ENCODE measurements around the gene PHACTR3. TPM values are rescaled to one million over a fixed set of nuclear protein-coding genes. Genes with fewer than 3 reads are reported as not detected.

The PHACTR3 gene
- total RNA-seq, 1 experiment from 2014 or later, result not detected

DNA sequence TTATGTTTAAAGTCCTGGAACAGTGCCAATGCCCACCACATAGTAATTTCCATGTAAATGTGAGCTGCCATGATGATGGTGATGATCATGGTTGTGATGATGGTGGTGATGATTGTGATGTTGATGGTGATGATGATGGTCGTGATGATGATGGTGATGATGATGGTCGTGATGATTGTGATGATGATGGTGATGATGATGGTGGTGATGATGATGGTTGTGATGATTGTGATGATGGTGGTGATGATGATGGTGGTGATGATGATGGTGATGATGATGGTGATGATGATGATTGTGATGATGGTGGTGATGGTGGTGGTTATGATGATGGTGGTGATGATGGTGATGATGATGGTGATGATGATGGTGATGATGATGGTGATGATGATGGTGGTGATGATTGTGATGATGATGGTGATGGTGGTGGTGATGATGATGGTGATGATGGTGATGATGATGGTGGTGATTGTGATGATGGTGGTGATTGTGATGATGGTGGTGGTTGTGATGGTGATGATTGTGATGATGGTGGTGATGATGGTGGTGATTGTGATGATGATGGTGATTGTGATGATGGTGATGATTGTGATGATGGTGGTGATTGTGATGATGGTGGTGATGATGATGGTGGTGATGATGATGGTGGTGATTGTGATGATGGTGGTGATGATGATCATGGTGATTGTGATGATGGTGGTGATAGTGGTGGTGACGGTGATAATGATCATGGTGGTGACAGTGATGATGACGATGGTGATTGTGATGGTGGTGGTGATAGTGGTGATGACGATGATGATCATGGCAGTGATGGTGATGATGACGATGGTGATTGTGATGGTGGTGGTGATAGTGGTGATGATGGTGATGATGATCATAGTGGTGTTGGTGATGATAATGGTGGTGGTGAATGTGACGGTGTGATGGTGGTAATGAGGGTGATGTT is 82.3 kb downstream of the PHACTR3 start:
- H2BK20ac ChIP-seq (ENCODE audit: low read depth, low read length, poor library complexity, severe bottlenecking), result no peak overlapping the region
- H4K8ac ChIP-seq (replicated peaks; ENCODE audit: insufficient read length, low read depth, low read length), result no peak overlapping the region
- H3K36me3 Mint-ChIP-seq (ENCODE audit: insufficient read depth in 1 of 3, low read depth in 3 of 3), result peaks cover 0 to 14% (median 4%) of the 10 kb centered on the region in 3 experiments; a peak in 3 of 7 replicates
- H3K4me1 Mint-ChIP-seq, result no peaks in the 10 kb centered on the region
- no peak overlapping the region for H3K14ac ChIP-seq (ENCODE audit: insufficient read depth, low read length)
- H3K4me2 ChIP-seq (ENCODE audit: insufficient read depth, insufficient read length, low read length), result no peak overlapping the region
- no peak overlapping the region for H3K9ac ChIP-seq (ENCODE audit: extremely low read depth, insufficient read length, low read length)
- no peak overlapping the region for H3K23ac ChIP-seq (ENCODE audit: insufficient read length, low read depth, low read length)
- no peaks in the 10 kb centered on the region for H3K79me1 ChIP-seq (ENCODE audit: insufficient read depth, low read depth, low read length, poor library complexity, severe bottlenecking)
- DNase-seq, result no peak
- H3K4me3 Mint-ChIP-seq, result no peak overlapping the region
- no peak overlapping the region for H2BK120ac ChIP-seq (ENCODE audit: low read depth, low read length, poor library complexity, severe bottlenecking)
- no peaks in the 10 kb centered on the region; the same call in 1 of the 2 replicates for H3K27me3 ChIP-seq (ENCODE audit: insufficient read depth, low read length)
- H3K27me3 Mint-ChIP-seq (ENCODE audit: low read depth), result peaks cover 34% of the 10 kb centered on the region
- H2AK5ac ChIP-seq (ENCODE audit: insufficient read length, low read length), result no peak overlapping the region
- no peaks in the 10 kb centered on the region for H4K20me1 ChIP-seq (ENCODE audit: control insufficient read depth, insufficient read depth, insufficient read length)
- no peak overlapping the region for H4K91ac ChIP-seq (ENCODE audit: insufficient read length, low read depth, low read length)
- H2BK5ac ChIP-seq (ENCODE audit: insufficient read length, low read length), result no peak overlapping the region
- peaks cover 4% of the 10 kb centered on the region for H3K23me2 ChIP-seq (ENCODE audit: insufficient read length, low read depth, low read length, poor library complexity, severe bottlenecking)
- TF ChIP-seq, protein P1, sequence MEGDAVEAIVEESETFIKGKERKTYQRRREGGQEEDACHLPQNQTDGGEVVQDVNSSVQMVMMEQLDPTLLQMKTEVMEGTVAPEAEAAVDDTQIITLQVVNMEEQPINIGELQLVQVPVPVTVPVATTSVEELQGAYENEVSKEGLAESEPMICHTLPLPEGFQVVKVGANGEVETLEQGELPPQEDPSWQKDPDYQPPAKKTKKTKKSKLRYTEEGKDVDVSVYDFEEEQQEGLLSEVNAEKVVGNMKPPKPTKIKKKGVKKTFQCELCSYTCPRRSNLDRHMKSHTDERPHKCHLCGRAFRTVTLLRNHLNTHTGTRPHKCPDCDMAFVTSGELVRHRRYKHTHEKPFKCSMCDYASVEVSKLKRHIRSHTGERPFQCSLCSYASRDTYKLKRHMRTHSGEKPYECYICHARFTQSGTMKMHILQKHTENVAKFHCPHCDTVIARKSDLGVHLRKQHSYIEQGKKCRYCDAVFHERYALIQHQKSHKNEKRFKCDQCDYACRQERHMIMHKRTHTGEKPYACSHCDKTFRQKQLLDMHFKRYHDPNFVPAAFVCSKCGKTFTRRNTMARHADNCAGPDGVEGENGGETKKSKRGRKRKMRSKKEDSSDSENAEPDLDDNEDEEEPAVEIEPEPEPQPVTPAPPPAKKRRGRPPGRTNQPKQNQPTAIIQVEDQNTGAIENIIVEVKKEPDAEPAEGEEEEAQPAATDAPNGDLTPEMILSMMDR (conservative IDR thresholded peaks at IDR 0.05), result no peak
- no peak overlapping the region for H2BK12ac ChIP-seq (ENCODE audit: insufficient read length, low read depth, low read length)
- 100% methylated on average over 3 of the region's 7 CpGs for WGBS (ENCODE audit: extremely low coverage, insufficient read length, low lambda C conversion rate)
- no peak overlapping the region for H3K27ac Mint-ChIP-seq
- H3K56ac ChIP-seq (ENCODE audit: insufficient read length, low read depth, low read length), result peak overlapping the region; percentile 6
- no peak overlapping the region for H3K18ac ChIP-seq (ENCODE audit: insufficient read length, low read depth, low read length)
- H4K5ac ChIP-seq (ENCODE audit: insufficient read length, low read depth, low read length), result no peak overlapping the region
- H3T11ph ChIP-seq (ENCODE audit: low read length), result no peak overlapping the region
- no peaks in the 10 kb centered on the region for H3K4me1 ChIP-seq (ENCODE audit: insufficient read depth, low read length)
- peaks cover 2 to 40% of the 10 kb centered on the region in 2 experiments; a peak in 2 of 5 replicates for H3K9me3 Mint-ChIP-seq
- no peak overlapping the region for H3K4ac ChIP-seq (ENCODE audit: low read depth, low read length)
- H3K79me2 ChIP-seq (ENCODE audit: insufficient read depth, low read length), result no peaks in the 10 kb centered on the region
- no peak overlapping the region for H2AFZ ChIP-seq (ENCODE audit: low read length)
- no peak overlapping the region for H2BK15ac ChIP-seq (ENCODE audit: low read depth, low read length)
- H3K9me3 ChIP-seq (ENCODE audit: control insufficient read depth, low read depth, low read length), result peaks cover 42% of the 10 kb centered on the region
- H3K27ac ChIP-seq (ENCODE audit: insufficient read length, low read depth, low read length), result no peak overlapping the region

Data from H9 (cell line).